Panc1 (cell line): ENCODE data around the gene THAP4. TPM values are rescaled to one million over a fixed set of nuclear protein-coding genes. Genes with fewer than 3 reads are reported as not detected.

Source experiments
- ATAC-seq: fragments of 200-7000 bp; cut with Tn5 transposase; 2 replicates; pipeline ENCODE4 v1.9.1; 2020; ENCODE audit warnings: mild to moderate bottlenecking, moderate library complexity
- BruUV-seq: library from RNA; stranded (reverse); fragments of 400-500 nt; replicated peaks from 2 replicates; lab custom pipeline; 2021; lab: Mats Ljungman, UMichigan
- CTCF ChIA-PET: fragments of 300-600 bp; sonication (Branson Sonifier 250); formaldehyde crosslinking; loops from one replicate; lab custom pipeline; 2022; ENCODE audit warnings: antibody characterized with exemption; lab: Charles Lee
- POLR2A ChIA-PET: fragments of 300-600 bp; sonication (Branson Sonifier 250); formaldehyde crosslinking; loops from one replicate; lab custom pipeline; 2022; ENCODE audit warnings: antibody characterized with exemption; lab: Charles Lee
- DNase-seq: peaks from one replicate; pipeline ENCODE4 v3.0.0-alpha.2; 2010; ENCODE audit warnings: low read depth, low spot score
- H3K27ac ChIP-seq: 2 replicates; pipeline ENCODE4 v1.5.1; 2011; ENCODE audit warnings: mild to moderate bottlenecking, low read length, inconsistent platforms
- H3K27me3 ChIP-seq: fragments of 200-500 bp; sonication (Bioruptor generic); 2 replicates; pipeline ENCODE4 v1.6.0; 2014; ENCODE audit warnings: low read length, inconsistent platforms; ENCODE audit not compliant: control insufficient read depth, insufficient read depth
- H3K36me3 ChIP-seq: fragments of 200-500 bp; sonication (Bioruptor generic); 2 replicates; pipeline ENCODE4 v1.5.1; 2014; ENCODE audit warnings: inconsistent platforms, mild to moderate bottlenecking, low read length, moderate library complexity; ENCODE audit not compliant: control insufficient read depth, insufficient read depth
- H3K4me1 ChIP-seq: 2 replicates; pipeline ENCODE4 v1.5.1; 2011; ENCODE audit warnings: inconsistent platforms, mild to moderate bottlenecking, low read length, moderate library complexity; ENCODE audit not compliant: control insufficient read depth, insufficient read depth
- H3K4me3 ChIP-seq, 2 experiments: 2 replicates each; pipeline ENCODE4 v1.5.1; 2011 to 2012; ENCODE audit warnings: low read depth in 2 of 2, low read length in 2 of 2, mild to moderate bottlenecking in 2 of 2, inconsistent platforms in 1 of 2, moderate library complexity in 1 of 2
- H3K9me3 ChIP-seq: fragments of 200-500 bp; sonication (Bioruptor generic); 2 replicates; pipeline ENCODE4 v1.5.1; 2014; ENCODE audit warnings: low read depth, mild to moderate bottlenecking, inconsistent platforms, low read length, moderate library complexity; ENCODE audit not compliant: control insufficient read depth, insufficient read depth
- POLR2AphosphoS5 ChIP-seq: IDR thresholded peaks from 2 replicates; pipeline ENCODE4 v1.6.1; 2012; ENCODE audit warnings: mild to moderate bottlenecking, low read depth, low read length, moderate library complexity
- REST ChIP-seq, 2 experiments: IDR thresholded peaks; 2 replicates each; pipeline ENCODE4 v1.6.1; 2011 to 2012; ENCODE audit warnings: low read depth in 2 of 2, control low read depth in 1 of 2, low read length in 1 of 2, mild to moderate bottlenecking in 1 of 2, moderate library complexity in 1 of 2; ENCODE audit not compliant: insufficient read depth in 1 of 2
- SIN3A ChIP-seq: IDR thresholded peaks from 2 replicates; pipeline ENCODE4 v1.6.1; 2012; ENCODE audit warnings: low read depth, mild to moderate bottlenecking, low read length, moderate library complexity, borderline replicate concordance; ENCODE audit not compliant: insufficient read depth
- TCF7L2 ChIP-seq: IDR thresholded peaks from 2 replicates; pipeline ENCODE4 v1.6.1; 2011; ENCODE audit warnings: mild to moderate bottlenecking, low read depth, low read length, inconsistent platforms
- in situ Hi-C: cut with HindIII; loops from 2 replicates; pipeline ENCODE4 v1.10.0; 2016; ENCODE audit warnings: low sequenced_read_pairs, low pct_unique_long_range_greater_than_20kb
- intact Hi-C: fragments of 100-400 bp; cut with micrococcal nuclease; formaldehyde crosslinking; loops from one replicate; pipeline ENCODE4 v1.10.0; 2022; ENCODE audit not compliant: unreplicated experiment
- total RNA-seq: library from RNA; stranded (reverse); gene quantifications from one replicate; pipeline ENCODE4 v1.2.1, GENCODE V29; 2021; ENCODE audit not compliant: unreplicated experiment
- TF ChIP-seq, protein P1 (sequence below): fragments of 450-650 bp; IDR thresholded peaks from 2 replicates; pipeline ENCODE4 v1.5.1; 2017; ENCODE audit warnings: mild to moderate bottlenecking

Gene THAP4
- total RNA-seq, 1 experiment from 2014 or later: 77.9 TPM

DNA sequence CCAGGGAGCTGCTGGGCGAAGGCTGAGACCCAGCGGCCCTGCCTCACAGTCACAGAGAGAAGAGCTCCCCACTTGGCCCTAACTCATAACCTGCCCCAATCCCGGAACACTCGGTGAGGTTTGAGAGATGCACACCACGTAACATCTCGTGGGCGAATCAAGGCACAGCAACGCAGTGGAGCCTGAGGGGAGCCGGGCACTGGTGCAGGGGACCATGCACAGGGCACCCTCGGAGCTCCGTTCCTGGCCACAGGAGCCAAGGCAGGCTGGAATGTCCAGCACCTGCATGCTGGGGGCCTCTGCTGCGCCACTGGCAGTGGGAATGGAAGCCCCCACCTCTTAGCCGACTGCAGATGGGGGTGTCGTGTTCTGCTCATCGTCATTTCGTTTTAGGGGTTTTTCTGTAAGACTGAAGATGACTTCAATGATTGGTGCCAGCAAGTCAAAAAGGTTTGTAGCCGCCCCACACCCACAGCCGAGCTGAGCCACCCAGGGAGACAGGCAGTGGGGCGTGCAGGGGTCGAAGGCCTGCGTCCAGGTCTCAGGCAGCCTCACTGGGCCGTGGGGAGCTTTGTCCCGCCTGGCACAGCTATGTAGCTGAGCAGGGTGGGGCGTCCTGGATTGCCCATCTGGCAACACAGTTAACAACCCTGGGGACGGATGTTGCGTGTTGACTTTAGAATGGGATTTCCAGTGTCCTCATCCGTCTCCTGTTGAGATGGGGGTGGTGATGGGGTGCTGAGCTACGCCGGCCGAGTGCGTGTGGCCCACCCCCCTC, 33.6 kb upstream of the THAP4 start:
- no peaks in the 10 kb centered on the region for H3K36me3 ChIP-seq
- no TSS peak for BruUV-seq
- no peaks in the 10 kb centered on the region for H3K9me3 ChIP-seq
- no peak for DNase-seq
- H3K4me1 ChIP-seq: peaks cover 3% of the 10 kb centered on the region; the same call in 1 of the 2 replicates
- no peak overlapping the region for H3K27ac ChIP-seq
- ChIA-PET POLR2A (no interaction called here), CTCF (no interaction called here)
- TF ChIP-seq SIN3A: no peak
- TF ChIP-seq TCF7L2: no peak
- TF ChIP-seq REST (IDR thresholded peaks at IDR 0.05; ENCODE audit: insufficient read depth in 1 of 2, low read depth in 2 of 2, low read length in 1 of 2): no peak
- TF ChIP-seq POLR2AphosphoS5: no peak
- TF ChIP-seq, protein P1, sequence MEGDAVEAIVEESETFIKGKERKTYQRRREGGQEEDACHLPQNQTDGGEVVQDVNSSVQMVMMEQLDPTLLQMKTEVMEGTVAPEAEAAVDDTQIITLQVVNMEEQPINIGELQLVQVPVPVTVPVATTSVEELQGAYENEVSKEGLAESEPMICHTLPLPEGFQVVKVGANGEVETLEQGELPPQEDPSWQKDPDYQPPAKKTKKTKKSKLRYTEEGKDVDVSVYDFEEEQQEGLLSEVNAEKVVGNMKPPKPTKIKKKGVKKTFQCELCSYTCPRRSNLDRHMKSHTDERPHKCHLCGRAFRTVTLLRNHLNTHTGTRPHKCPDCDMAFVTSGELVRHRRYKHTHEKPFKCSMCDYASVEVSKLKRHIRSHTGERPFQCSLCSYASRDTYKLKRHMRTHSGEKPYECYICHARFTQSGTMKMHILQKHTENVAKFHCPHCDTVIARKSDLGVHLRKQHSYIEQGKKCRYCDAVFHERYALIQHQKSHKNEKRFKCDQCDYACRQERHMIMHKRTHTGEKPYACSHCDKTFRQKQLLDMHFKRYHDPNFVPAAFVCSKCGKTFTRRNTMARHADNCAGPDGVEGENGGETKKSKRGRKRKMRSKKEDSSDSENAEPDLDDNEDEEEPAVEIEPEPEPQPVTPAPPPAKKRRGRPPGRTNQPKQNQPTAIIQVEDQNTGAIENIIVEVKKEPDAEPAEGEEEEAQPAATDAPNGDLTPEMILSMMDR: no peak
- no peak overlapping the region for H3K4me3 ChIP-seq
- intact Hi-C loops (no loop called here), in situ Hi-C loops (no loop called here)
- no peaks in the 10 kb centered on the region for H3K27me3 ChIP-seq
- no peak for ATAC-seq

- Histone ChIP-seq H3K27ac (no peak overlapping the region), H3K27me3 (no peaks in the 10 kb centered on the region), H3K4me3 (no peak overlapping the region), H3K9me3 (no peaks in the 10 kb centered on the region), H3K36me3 (no peaks in the 10 kb centered on the region), H3K4me1 (no peaks in the 10 kb centered on the region)
- intact Hi-C loops (no loop called here), in situ Hi-C loops (no loop called here)
- DNase-seq (no peak), ATAC-seq (no peak)
- TF ChIP-seq REST (IDR thresholded peaks at IDR 0.05; ENCODE audit: insufficient read depth in 1 of 2, low read depth in 2 of 2, low read length in 1 of 2) (no peak), TCF7L2 (no peak)
- ChIA-PET CTCF (no interaction called here), POLR2A (interaction anchor here (0.5 kb wide), 1 partner anchor 65 kb away, joined by 9 read pairs; the partner anchor contains the start of gene D2HGDH)
- no TSS peak for BruUV-seq
Observed at GRCh38 chr2:241668839-241669238, 31.9 kb upstream of the THAP4 start.
